GM19372 (cell line): Measurements from ENCODE around the gene PDGFD.

Experiments used
- ATAC-seq: cut with Tn5 transposase; IDR thresholded peaks from one replicate; pipeline ENCODE4 v1.9.1; 2021; ENCODE audit warnings: mild to moderate bottlenecking, low read depth, moderate library complexity; ENCODE audit not compliant: unreplicated experiment

PDGFD gene

GRCh38 chr11:103867481-103867880 lies 296.5 kb downstream of the PDGFD start:
- ATAC-seq = no peak

- no peak for ATAC-seq
Measured at GRCh38 chr11:103863497-103863896, 300.4 kb downstream of the PDGFD start.

GRCh38 chr11:103862802-103863174 lies 301.2 kb downstream of the PDGFD start:
- ATAC-seq = no peak

GRCh38 chr11:103862094-103862801 lies 301.7 kb downstream of the PDGFD start:
- peak; percentile 66 for ATAC-seq
